Pancreas (tissue), 10 donors: ENCODE results near the gene VWA5B2. TPM values are rescaled to one million over a fixed set of nuclear protein-coding genes. Genes with fewer than 3 reads are reported as not detected.

ENCODE experiments used
- ATAC-seq, 4 donors: fragments of 200-7000 bp; cut with Tn5 transposase; one replicate each; pipeline versions ENCODE4 v1.8.0 to v1.9.1; 2020; ENCODE audit warnings: mild to moderate bottlenecking in 4 of 4, moderate library complexity in 4 of 4
- DNase-seq, 6 donors: peaks; one replicate each; pipeline ENCODE4 v3.0.0-alpha.2; 2020
- FAIRE-seq: peaks from 2 replicates; lab custom pipeline; 2012; peaks lifted over from hg19 to GRCh38; lab: Jason Lieb, UNC
- H3K27ac ChIP-seq, 4 donors: fragments of 200-600 bp; sonication (generic); 1 replicate in 3 of 4; 2 replicates in 1 of 4; pipeline versions ENCODE4 v1.5.0 to v1.8.0; 2020
- H3K27me3 ChIP-seq, 4 donors: fragments of 200-600 bp; one replicate each; pipeline ENCODE4 v1.8.0; 2021
- H3K36me3 ChIP-seq, 3 donors: fragments of 200-600 bp; sonication (generic) in 1 of 3; one replicate each; pipeline versions ENCODE4 v1.5.0 to v1.8.0; 2020 to 2021
- H3K4me1 ChIP-seq, 3 donors: fragments of 200-600 bp; one replicate each; pipeline ENCODE4 v1.8.0; 2021
- H3K4me3 ChIP-seq, 4 donors: fragments of 200-600 bp; sonication (generic) in 2 of 4; one replicate each; pipeline versions ENCODE4 v1.5.0 to v1.8.0; 2020 to 2021
- H3K9me3 ChIP-seq, 4 donors: fragments of 200-600 bp; one replicate each; pipeline ENCODE4 v1.8.0; 2021
- CTCF ChIP-seq, 4 donors: fragments of 200-600 bp; sonication (generic) in 3 of 4; IDR thresholded peaks; one replicate each; pipeline versions ENCODE4 v1.5.0 to v1.8.0; 2021; ENCODE audit warnings: antibody characterized with exemption in 4 of 4
- WGBS, 2 donors: extraction: QIAGEN DNeasy Blood & Tissue Kit; methylation state at CpG; one replicate each; pipeline ENCODE4 v1.1.7; 2013; 5-methylcytosine and 5-hydroxymethylcytosine counted together
- intact Hi-C, 3 donors: fragments of 100-400 bp; cut with DNase I; formaldehyde crosslinking; loops; one replicate each; pipeline versions ENCODE4 v1.11.1 to v1.14.2; 2022
- polyA plus RNA-seq, 2 donors: library from polyadenylated mRNA; stranded (reverse); fragments of 200-250 nt; gene quantifications; one replicate each; pipeline ENCODE4 v1.2.3, GENCODE V29; 2013
- total RNA-seq, 6 donors: library from RNA; stranded (reverse); fragmentation: NEBNext Ultra II Directional in 4 of 6; extraction: Animal tissue kit (Norgen Biotek cat#: 25700) in 4 of 6; gene quantifications; one replicate each; pipeline versions ENCODE4 v1.2.1 to v1.2.4, GENCODE V29; 2021 to 2023
- donor health status: healthy with polysubstance abuse.
- donor health status: DM: no; HTN: no; CAD: no; lungs with moderate emphysema.
- donor health status: DM: no; HTN: no; CAD: no.
- donor health status: control.
- donor health status: control.
- donor health status: Bipolar disorder and iron deficiency.
- donor health status: DM: yes; HTN: yes; CAD: no.
- donor health status: DM: no; HTN: no; CAD: no.
- donor health status: DM: no; HTN: no; CAD: no.
- donor health status: DM: yes; HTN: yes; CAD: no.

VWA5B2 gene
- total and polyA plus RNA-seq, 8 donors, result 1.2 to 105 (median 6.6) TPM

- H3K27ac ChIP-seq, result no peak overlapping the region
- no peak for FAIRE-seq
- no peak for ATAC-seq
- TF ChIP-seq CTCF (IDR thresholded peaks at IDR 0.05), result no peak
- no peaks in the 10 kb centered on the region for H3K9me3 ChIP-seq
- no peak overlapping the region for H3K4me3 ChIP-seq
- intact Hi-C loops, result loop anchor here in 1 of 3 donors (10.0 kb wide), 1 partner anchor 46 kb away; the partner anchor contains the start of genes ALG3 and EEF1AKMT4
- no peaks in the 10 kb centered on the region for H3K27me3 ChIP-seq
- H3K36me3 ChIP-seq, result peaks cover 5 to 19% (median 10%) of the 10 kb centered on the region in 3 donors
- DNase-seq, result no peak
- H3K4me1 ChIP-seq, result no peaks in the 10 kb centered on the region
- WGBS, 2 donors, result 81 to 88% methylated on average over 9 of the region's 9 CpGs
Observed at GRCh38 chr3:184198509-184198908, 30.9 kb upstream of the VWA5B2 start.

- no peak overlapping the region for H3K27ac ChIP-seq
- no peaks in the 10 kb centered on the region for H3K9me3 ChIP-seq
- intact Hi-C loops, result no loop called here
- no peaks in the 10 kb centered on the region for H3K36me3 ChIP-seq
- no peak for TF ChIP-seq CTCF (IDR thresholded peaks at IDR 0.05)
- FAIRE-seq (no peak), ATAC-seq (no peak), DNase-seq (no peak)
- H3K4me1 ChIP-seq, result no peaks in the 10 kb centered on the region
- no peaks in the 10 kb centered on the region for H3K27me3 ChIP-seq
- H3K4me3 ChIP-seq, result no peak overlapping the region
Observed at GRCh38 chr3:184200825-184201224, 28.6 kb upstream of the VWA5B2 start.

GRCh38 chr3:184203526-184203925 lies 25.9 kb upstream of the VWA5B2 start:
- WGBS, 2 donors, result 74 to 77% methylated on average over 8 of the region's 8 CpGs
- Histone ChIP-seq H3K4me1 (no peaks in the 10 kb centered on the region), H3K27me3 (no peaks in the 10 kb centered on the region), H3K36me3 (no peaks in the 10 kb centered on the region), H3K4me3 (no peak overlapping the region), H3K9me3 (no peaks in the 10 kb centered on the region), H3K27ac (no peak overlapping the region)
- ATAC-seq (no peak), FAIRE-seq (no peak), DNase-seq (no peak)
- TF ChIP-seq CTCF (IDR thresholded peaks at IDR 0.05), result no peak
- intact Hi-C loops, result no loop called here

- Histone ChIP-seq H3K4me1 (no peaks in the 10 kb centered on the region), H3K27me3 (no peaks in the 10 kb centered on the region), H3K36me3 (no peaks in the 10 kb centered on the region), H3K27ac (no peak overlapping the region), H3K4me3 (no peak overlapping the region), H3K9me3 (no peaks in the 10 kb centered on the region)
- ATAC-seq (no peak), FAIRE-seq (no peak), DNase-seq (no peak)
- intact Hi-C loops, result no loop called here
- no peak for TF ChIP-seq CTCF (IDR thresholded peaks at IDR 0.05)
- 46 to 58% methylated on average over 11 of the region's 11 CpGs for WGBS, 2 donors
Observed at GRCh38 chr3:184209146-184209923, 20.1 kb upstream of the VWA5B2 start.

GRCh38 chr3:184211297-184211696 lies 18.1 kb upstream of the VWA5B2 start:
- Histone ChIP-seq H3K36me3 (no peaks in the 10 kb centered on the region), H3K9me3 (no peaks in the 10 kb centered on the region), H3K27ac (no peak overlapping the region), H3K4me3 (no peak overlapping the region), H3K4me1 (no peaks in the 10 kb centered on the region), H3K27me3 (no peaks in the 10 kb centered on the region)
- ATAC-seq (no peak), FAIRE-seq (no peak), DNase-seq (no peak)
- TF ChIP-seq CTCF (IDR thresholded peaks at IDR 0.05), result no peak
- intact Hi-C loops, result no loop called here
- WGBS, 2 donors, result 32 to 37% methylated on average over 5 of the region's 5 CpGs
